Adrenal gland (tissue), 5 donors: ENCODE data around the gene MFRP.

Source experiments
- POLR2A ChIP-seq, 2 donors: fragments of 450-650 bp; IDR thresholded peaks; one replicate each; pipeline ENCODE4 v1.6.1; 2017; ENCODE audit warnings: antibody characterized with exemption in 2 of 2, mild to moderate bottlenecking in 2 of 2, moderate library complexity in 1 of 2
- TF ChIP-seq, protein P1 (sequence below), 6 experiments: fragments of 450-650 bp in 4 of 6; fragments of 200-600 bp in 2 of 6; sonication (generic) in 1 of 6; IDR thresholded peaks; 1 replicate in 5 of 6; 2 replicates in 1 of 6; pipeline versions ENCODE4 v1.5.1 to v1.8.0; 2016 to 2021; ENCODE audit warnings: antibody characterized with exemption in 6 of 6, mild to moderate bottlenecking in 2 of 6, moderate library complexity in 1 of 6
- donor health status: DM: no; HTN: no; CAD: no.

DNA sequence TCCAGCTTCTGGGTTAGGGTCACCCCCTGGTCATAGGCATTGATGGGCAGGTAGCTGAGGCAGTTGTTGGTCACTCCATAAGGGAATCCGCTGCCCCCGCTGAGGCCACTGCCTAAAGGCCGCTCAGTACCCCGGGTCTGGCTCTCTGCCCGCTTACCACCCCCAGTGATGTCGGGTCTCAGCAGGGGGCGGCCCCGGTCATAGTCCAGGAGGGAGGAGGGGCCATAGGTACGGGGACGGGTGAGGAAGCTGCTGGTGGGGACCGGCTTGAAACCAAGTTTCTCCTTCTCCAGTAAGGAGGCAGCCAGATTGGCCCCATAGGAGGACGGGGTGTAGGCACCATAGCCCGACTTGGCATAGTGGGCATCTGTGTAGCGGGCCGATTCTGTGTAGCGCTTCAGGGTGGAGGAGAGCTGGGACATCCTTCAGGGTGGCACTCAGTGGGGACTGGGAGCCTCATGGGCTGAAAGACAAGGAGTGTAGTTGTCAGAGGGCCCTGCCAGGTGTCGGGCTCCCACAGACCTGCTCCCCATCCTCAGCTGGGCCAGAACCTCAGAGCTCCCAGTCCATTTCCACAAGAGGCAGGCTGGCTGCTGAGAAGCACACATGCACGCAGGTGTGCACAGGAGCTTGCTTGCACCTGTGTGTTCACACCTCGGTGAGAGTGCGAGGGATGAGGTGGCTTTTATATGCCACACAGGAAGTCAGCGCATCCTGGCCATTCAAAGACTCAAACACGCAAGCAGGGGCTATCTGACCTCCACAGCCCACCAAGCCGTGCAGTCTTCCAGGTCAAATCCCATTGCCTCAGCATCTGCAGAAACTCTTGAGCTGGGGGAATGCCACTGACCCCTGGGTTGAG is 26.8 kb upstream of the MFRP start:
- TF ChIP-seq, protein P1, sequence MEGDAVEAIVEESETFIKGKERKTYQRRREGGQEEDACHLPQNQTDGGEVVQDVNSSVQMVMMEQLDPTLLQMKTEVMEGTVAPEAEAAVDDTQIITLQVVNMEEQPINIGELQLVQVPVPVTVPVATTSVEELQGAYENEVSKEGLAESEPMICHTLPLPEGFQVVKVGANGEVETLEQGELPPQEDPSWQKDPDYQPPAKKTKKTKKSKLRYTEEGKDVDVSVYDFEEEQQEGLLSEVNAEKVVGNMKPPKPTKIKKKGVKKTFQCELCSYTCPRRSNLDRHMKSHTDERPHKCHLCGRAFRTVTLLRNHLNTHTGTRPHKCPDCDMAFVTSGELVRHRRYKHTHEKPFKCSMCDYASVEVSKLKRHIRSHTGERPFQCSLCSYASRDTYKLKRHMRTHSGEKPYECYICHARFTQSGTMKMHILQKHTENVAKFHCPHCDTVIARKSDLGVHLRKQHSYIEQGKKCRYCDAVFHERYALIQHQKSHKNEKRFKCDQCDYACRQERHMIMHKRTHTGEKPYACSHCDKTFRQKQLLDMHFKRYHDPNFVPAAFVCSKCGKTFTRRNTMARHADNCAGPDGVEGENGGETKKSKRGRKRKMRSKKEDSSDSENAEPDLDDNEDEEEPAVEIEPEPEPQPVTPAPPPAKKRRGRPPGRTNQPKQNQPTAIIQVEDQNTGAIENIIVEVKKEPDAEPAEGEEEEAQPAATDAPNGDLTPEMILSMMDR (IDR thresholded peaks at IDR 0.05): no peak
- no peak for TF ChIP-seq POLR2A (IDR thresholded peaks at IDR 0.05)
